DMS 273 (cell line): ENCODE data around the gene PPM1N.
A peak's percentile ranks its signal among the peaks of the same experiment; 100 is the strongest.
"Not testable (repeated sequence)": the region's sequence is repeated elsewhere in the genome, so short reads cannot be mapped to it uniquely, and the experiment has no call there.

ENCODE experiments used
- DNase-seq: peaks from one replicate; lab custom pipeline; 2025; ENCODE audit not compliant: unreplicated experiment; lab: John Stamatoyannopoulos, UW

The PPM1N gene

DNA sequence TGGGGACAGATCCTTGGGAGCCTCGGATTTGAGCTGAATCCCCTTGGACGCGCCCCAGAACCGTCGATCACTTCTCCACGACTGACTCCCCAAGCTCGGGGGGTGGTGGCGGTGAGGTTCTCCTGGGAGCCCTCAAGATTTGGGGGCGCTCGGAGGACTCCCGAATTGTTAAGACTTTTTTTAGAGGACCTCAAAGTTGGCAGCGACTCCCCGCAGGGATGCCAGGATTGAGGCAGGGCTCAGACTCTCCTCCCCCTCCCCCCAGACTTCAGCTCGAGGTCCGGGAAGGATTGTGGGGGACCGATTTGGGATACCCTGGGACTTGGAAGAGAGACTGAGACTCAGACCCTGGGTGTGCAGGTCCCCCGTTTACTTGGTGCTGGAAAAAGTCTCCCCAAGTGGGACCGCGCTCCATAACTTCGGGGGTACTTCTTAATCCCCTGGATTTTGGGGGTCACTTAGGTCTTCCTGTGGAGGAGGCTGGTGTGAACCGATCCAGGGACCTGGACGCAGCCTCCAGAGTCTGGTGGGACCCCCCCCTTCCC is 9.7 kb downstream of the PPM1N start:
- peak; percentile 43 for DNase-seq

DNA sequence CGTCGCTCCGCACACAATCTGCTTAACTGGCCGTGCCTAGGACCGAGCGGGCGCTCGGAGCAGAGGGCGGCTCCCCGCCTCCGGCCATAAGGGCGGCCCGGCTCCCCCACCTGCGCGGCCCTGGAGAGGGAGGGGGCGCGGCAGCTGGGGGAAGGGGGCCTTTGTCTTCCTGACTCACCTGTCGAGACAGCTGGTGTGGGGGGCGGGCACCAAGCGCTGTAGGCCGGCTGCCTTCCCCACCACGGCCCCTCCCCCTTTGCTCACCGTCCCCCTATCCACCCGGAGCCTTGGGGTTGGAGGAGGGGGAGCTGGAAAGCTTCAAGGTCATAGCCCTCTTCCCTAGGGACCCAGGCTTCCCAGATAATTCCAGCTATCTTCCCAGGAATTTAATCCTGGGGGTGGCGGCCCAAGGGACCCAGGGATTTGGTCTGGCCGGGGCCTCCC is 10.2 kb downstream of the PPM1N start:
- DNase-seq, result peak; percentile 57

DNA sequence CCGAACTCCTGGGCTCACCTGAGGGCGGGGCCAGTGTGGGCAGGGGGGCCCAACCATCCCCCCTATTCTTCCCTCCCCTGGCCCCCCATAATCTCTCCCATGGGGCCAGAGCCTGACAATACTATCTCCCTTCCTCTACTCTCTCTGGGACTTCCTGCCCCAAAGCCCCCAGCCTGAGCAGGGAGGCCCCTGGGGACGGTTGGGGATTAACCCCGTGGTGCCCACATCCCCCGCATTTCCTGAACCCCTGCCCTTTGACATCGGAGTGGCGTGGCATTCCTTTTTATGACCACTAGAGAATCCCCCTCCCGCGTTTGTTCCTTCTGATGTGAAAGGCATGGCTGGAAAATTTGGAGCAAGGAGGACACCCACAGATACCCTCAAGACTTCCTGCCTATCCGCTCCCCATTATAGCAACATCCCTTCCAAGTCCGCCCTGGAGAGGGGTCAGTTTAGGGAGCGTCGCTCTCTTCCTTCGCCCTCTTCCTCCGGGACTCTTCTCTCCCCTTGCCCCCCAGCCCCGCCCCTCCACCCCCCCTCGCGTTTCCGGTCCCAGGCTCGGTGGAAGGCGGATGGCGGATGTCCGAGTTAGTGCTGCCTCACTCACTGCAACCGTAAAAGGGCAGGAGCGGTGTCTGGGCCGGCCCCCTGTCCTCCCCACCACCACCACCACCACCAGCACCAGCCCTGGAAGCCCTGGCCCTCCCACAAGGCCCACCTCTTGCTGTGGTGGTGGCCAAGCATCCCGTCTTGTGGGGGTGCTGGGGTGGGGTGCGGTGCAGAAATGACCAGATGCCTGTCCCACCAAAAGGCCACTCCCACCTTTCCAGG is 10.8 kb downstream of the PPM1N start:
- peak; percentile 38 for DNase-seq

DNA sequence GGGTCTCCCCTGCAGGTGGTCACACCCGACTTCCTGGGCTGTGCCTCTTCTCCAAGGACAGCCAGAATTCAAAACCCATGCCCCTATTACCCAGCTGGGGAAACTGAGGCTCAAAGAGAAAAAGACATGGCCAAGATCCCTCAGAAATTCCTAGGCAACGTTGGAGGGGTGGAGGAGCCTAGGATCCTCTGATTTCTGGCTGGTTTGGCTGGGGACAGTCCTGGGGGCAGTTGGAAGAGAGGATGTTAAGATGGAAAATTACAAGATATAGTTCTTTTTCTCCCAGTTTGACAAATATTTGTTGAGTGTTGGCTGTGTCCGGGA is 11.4 kb downstream of the PPM1N start:
- DNase-seq, result no peak

DNA sequence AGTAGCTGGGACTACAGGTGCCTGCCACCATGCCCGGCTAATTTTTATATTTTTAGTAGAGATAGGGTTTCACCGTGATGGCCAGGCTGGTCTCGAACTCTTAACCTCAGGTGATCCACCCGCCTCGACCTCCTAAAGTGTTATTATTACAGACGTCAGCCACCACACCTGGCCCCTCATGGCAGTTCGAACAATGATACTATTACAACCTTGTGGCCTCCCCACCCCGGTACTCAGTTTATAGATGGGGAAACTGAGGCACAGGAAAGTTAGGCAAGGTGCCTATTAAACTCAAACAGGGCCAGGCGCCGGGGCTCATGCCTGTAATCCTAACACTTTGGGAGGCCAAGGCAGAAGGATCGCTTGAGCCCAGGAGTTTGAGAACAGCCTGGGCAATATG is 12.1 kb downstream of the PPM1N start:
- DNase-seq, result not testable (repeated sequence)

DNA sequence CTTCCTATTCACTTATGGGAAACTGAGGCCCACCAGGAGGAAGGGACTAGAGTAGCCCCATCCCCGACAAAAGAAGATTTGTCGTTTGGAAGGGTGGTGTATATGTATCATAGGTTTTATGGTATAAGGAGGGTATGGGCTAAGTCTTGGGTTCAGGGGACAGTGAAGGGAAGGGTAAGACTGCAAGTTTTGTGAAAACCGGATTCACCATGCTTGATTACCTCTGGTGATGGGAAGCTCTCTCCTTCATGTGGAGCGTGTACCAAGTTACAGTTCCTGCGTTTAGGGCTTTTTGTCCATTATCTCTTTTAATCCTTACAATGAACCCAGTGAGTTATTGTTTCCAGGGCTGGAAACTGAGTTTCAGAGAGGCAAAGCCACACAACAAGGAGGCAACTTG is 12.8 kb downstream of the PPM1N start:
- DNase-seq, result no peak

DNA sequence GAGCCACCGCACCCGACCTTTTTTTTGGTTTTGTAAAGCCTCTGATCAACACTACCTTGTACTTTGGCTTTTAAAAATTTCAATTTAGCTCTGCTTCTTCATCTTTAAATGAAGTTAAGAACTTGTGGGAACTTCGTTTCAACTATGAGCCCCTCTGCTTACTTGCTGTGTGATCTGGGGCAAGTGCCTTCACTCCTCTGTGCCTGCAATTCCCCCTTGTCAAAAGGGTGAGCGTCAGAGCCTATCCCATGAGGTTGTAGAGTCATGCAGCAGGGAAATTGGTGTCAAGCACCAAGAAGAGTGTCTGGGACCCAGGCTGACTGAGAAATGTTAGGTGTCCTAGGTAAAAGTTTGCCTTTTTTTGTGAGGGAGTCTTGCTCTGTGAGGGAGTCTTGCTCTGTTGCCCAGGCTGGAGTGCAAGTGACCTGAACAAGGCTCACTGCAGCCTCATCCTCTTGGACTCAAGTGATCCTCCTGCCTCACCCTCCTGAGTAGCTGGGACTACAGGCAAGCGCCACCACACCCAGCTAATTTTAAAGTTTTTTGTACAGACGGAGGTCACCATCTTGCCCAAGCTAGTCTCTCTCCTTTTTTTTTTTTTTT is 14.7 kb downstream of the PPM1N start:
- DNase-seq, result no peak

DNA sequence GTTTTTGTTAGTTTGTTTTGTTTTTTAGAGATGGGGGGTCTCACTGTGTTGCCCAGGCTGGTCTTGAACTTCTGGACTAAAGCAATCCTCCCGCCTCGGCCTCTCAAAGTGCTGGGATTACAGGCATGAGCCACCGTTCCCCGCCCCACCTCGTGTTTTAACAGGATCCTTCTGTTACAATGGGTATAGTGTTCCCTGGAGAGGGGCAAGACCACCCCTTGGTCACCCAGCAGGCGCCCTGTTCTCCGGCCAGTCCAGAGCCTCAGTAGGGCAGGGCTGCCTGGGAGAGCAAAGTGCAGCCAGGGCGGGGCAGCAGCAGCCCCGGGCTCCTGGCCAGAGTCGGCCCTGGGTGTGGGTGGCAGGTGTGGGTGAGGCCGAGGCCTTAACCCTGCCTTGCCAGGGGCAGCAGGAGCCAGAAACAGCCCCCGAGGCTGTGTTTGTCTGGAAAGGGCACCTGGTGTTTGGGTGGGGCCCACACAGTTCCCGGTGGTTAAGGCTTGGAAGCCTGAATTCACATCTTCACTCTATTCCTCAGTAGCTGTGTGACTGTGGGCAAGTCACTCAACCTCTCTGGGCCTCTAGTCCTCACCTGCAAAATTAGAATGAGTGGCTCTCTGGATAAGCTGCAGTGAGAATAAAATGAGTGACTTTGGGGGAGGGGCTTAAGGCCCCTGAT is 16.3 kb downstream of the PPM1N start:
- no peak for DNase-seq

DNA sequence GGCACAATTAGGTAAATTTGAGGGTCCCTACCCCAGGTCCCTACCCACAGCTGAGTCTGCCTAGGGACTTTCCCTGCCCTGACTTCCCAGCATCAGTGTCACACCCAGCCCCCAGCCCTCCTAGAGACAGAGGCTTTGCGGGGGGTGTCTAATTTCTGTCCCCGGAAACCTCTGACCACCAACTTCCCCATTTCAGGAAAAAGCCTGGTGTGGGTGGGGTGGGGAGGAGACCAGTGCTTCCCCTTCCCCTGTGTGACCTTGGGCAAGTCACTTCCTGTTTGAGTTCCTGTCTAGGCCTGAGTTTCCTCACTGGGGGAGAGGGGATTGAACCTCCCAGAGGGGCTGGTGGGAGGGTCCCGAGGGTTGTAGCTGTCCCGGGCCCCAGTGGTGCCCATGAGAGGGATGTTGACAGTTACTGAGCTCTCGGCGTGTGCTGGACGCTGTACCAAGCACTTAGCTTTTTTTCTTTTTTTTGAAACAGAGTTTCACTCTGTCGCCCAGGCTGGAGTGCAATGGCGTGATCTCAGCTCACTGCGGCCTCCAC is 16.9 kb downstream of the PPM1N start:
- DNase-seq, result no peak

DNA sequence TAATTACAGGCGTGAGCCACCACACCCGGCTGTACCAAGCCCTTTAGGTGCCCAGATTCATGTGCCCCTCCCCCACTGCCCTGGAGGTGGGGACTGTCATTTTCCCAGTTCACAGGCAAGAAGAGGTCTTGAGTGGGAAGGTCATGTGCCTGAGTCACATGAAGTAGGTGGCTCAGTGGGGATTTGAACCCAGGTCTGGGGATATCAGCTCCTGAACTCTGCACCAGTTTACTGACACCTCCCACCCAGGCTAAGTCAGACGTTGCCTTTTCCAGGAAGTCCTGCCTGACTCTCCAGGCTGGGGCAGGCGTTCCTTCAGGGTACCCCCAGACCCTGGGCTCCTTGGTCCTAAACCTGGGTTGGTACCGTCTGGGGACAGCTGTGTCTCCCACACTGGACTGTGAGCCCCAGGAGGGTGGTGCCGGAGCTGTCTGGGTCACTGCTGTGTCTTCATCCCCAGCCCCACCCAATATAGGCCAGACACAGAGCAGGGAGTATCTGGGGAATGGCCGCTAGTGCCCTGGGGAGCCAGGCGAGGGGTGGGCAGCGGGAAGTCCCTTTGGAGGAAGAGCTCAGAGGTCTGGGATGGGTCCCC is 17.7 kb downstream of the PPM1N start:
- no peak for DNase-seq

DNA sequence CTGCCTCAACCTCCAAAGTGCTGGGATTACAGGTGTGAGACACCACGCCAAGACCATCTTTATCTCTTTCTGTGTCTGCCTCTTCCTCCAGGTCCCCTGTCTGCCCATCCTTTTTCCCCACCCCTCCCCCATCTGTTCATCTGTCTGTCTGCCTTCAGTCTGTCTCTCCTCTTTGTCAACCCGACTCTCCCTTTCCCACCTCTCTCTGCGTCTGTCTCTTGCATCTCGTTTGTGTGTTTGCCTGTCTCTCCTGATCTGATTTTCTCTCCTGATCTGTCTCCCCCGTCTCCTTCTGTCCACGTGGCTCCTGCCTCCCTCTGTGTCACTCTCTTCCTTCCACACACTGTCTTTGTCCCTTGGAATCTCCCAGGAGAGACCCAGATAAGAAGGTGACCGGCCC is 19.0 kb downstream of the PPM1N start:
- no peak for DNase-seq

DNA sequence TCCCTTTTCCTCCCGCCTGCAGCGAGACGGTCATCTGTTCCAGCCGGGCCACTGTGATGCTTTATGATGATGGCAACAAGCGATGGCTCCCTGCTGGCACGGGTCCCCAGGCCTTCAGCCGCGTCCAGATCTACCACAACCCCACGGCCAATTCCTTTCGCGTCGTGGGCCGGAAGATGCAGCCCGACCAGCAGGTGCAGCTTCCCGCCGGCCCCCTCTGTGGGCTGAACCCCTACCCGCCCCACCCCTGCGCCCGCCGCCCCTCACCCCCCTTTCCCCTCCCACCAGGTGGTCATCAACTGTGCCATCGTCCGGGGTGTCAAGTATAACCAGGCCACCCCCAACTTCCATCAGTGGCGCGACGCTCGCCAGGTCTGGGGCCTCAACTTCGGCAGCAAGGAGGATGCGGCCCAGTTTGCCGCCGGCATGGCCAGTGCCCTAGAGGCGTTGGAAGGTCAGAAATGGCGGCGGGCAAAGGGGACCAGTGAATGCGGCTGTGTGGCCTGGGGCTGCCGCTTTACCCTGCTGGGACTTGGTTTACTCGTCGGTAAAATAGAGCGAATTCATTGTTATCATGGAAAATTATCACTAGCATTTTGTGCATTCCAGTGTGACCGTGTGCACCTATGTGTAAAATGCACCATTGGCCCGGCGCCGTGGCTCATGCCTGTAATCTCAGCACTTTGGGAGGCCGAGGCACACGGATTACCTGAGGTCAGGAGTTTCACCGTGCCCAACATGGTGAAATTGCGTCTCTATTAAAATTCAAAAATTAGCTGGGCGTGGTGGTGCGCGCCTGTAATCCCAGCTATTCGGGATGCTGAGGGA is 19.6 kb downstream of the PPM1N start:
- no peak for DNase-seq

DNA sequence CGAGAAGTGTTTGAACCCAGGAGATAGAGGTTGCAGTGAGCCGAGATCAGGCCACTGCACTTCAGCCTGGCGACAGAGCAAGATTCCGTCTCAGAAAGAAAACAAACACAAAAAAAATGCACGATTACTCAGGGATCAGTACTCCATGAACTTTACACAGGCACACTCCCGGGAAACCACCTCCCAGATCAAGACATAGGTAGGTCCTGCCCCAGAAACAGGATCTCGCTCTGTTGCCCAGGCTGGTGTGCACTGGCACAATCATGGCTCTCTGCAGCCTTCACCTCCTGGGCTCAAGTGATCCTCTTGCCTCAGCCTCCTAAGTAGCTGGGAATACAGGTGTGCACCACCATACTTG is 20.2 kb downstream of the PPM1N start:
- no peak for DNase-seq

DNA sequence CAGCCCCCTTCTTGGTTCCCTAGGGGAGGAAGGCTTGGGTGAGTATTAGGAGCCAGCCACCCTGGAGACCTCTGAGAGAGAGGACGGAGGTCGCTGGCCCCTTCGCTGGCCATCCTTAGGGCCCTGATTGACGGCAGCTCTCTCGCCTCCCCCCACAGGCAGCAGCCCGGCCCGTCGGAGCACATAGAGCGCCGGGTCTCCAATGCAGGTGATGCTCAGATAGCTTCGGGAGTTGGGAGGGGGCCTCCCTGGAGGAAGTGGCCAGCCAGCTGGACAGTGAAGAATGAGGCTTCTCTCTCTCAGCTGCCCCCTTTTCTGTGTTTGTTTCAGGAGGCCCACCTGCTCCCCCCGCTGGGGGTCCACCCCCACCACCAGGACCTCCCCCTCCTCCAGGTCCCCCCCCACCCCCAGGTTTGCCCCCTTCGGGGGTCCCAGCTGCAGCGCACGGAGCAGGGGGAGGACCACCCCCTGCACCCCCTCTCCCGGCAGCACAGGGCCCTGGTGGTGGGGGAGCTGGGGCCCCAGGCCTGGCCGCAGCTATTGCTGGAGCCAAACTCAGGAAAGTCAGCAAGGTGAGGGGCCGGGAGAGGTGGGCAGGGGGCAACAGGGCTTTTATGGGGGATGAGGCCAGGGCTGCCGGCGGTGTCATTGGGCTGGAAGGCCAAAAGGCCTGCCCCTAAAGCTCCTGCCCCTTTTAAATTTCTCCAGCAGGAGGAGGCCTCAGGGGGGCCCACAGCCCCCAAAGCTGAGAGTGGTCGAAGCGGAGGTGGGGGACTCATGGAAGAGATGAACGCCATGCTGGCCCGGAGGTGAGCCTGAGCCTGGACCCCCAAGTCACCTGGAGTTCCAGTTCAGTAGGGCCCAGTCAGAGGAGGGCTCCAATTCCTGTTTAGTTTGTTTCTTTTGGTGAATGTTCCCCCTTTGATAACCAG is 24.0 kb downstream of the PPM1N start:
- no peak for DNase-seq

DNA sequence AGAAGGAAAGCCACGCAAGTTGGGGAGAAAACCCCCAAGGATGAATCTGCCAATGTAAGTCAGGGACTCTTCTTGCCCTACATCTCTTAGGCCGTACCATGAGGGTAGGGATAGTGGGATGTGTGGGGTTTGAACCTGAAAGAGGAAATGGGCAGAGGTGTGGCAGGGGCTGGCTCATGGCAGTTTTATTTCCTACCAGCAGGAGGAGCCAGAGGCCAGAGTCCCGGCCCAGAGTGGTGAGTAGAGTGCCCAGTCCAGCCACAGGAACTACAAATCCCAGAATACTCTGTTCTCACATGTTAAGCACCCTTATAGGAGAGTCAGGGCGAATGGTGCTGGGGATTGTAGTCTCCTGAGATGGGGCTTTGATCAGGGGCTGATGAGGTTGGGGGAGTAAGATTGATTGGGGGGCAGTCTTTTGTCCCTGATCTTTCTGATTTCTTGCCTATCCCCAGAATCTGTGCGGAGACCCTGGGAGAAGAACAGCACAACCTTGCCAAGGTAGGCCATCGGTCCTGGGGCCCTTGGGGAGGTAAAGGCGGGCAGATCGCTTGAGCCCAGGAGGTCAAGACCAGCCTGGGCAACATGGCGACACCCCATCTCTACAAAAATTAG is 25.5 kb downstream of the PPM1N start:
- peak; percentile 94 for DNase-seq

DNA sequence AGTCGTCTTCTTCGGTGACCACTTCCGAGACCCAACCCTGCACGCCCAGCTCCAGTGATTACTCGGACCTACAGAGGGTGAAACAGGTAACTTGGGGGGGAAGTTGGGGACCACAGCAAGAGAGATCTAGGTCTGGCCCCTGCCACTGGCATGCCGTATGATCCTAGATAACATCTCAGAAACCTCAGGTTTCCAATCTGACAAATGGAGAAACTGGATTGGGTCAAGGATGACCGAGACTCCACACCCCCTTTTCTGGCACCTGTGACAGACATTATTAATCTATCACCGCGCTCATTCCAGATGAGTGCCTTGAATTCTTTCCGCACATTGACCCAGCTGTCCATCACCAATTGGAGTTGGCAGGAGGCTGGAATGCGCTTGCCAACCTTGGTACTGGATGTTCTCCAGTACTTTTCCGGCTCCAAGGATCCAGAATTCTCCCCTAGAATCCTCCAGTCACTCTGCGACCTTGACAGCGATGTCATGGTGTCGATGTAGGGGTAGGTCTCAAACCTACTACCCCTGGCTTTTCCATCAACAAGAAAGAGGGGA is 26.4 kb downstream of the PPM1N start:
- DNase-seq, result no peak

DNA sequence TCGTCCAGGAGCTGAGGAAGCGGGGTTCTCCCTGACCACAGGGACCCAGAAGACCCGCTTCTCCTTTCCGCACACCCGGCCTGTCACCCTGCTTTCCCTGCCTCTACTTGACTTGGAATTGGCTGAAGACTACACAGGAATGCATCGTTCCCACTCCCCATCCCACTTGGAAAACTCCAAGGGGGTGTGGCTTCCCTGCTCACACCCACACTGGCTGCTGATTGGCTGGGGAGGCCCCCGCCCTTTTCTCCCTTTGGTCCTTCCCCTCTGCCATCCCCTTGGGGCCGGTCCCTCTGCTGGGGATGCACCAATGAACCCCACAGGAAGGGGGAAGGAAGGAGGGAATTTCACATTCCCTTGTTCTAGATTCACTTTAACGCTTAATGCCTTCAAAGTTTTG is 27.9 kb downstream of the PPM1N start:
- DNase-seq, result peak; percentile 85

DNA sequence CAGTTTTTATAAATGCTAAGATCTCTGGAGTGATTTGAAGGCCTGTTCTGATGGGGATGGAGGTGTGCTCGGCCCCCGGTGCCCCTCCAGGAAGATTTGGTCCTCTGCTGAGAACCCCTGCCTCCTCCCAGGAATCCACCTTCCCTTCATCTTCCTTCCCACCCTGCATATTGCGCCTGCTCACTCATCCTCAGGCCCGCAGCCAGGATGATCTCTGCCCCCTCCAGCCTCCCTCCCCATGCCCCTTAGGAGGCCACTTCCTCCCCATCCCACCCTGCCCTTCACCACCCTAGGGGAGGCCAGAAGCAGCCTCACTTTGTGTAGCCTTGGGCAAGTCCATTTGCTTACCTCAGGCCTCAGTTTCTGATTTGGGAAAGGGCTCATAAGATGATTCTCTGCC is 28.7 kb downstream of the PPM1N start:
- no peak for DNase-seq

DNA sequence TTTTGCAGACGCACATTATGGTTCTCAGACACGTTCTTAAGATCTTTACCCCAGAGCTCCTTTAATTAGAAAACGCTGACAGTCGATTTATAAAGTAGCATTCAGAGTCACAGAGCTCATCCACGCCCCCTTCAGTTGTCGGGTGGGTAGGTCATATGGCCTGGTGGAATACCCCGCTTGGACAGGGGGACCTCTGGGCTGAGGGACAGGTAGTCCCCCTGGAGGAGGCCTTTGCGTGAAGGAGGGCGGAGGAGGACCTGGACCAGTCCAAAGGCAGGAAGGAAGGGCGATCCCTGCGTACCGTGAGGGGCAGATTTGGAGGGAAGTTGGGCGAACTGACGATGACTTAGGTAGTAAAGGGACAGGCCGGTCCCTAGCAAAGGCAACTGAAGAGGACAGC is 29.5 kb downstream of the PPM1N start:
- DNase-seq, result no peak
